Measurements from ENCODE around the gene SPDEF.

DNA sequence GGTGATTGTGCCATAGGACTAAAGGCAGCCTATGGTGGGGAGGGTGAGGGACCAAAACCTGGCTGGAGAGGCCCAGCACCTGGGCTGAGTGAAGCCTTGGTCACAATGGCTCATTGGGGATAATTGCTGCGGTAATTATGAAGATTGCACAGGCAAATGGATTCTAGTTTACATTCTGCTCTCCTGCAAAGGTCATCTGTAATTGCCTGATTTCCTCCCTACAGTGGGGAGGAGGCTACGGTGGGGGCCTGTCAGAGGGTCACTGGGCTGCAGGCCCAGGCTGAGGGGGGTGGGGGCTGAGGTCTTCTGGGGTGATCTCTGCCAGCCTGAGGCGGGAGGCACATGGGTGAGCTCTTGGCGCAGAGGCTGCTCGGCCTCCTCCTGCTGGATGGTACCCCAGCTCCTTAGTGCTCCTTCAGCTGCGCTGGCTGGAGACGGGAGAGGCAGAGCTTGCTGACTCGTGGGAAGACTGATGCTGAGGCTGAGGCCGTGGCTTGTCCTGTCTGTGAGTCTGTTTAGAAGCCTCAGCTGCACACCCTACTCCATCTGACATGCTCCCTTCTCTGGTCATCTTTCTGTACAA lies 59.9 kb downstream of the SPDEF start:
- TF ChIP-seq, protein P1, sequence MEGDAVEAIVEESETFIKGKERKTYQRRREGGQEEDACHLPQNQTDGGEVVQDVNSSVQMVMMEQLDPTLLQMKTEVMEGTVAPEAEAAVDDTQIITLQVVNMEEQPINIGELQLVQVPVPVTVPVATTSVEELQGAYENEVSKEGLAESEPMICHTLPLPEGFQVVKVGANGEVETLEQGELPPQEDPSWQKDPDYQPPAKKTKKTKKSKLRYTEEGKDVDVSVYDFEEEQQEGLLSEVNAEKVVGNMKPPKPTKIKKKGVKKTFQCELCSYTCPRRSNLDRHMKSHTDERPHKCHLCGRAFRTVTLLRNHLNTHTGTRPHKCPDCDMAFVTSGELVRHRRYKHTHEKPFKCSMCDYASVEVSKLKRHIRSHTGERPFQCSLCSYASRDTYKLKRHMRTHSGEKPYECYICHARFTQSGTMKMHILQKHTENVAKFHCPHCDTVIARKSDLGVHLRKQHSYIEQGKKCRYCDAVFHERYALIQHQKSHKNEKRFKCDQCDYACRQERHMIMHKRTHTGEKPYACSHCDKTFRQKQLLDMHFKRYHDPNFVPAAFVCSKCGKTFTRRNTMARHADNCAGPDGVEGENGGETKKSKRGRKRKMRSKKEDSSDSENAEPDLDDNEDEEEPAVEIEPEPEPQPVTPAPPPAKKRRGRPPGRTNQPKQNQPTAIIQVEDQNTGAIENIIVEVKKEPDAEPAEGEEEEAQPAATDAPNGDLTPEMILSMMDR (IDR thresholded peaks at IDR 0.05), result no peak
- TF ChIP-seq POLR2A (IDR thresholded peaks at IDR 0.05) (no peak), POLR2AphosphoS5 (IDR thresholded peaks at IDR 0.05) (no peak), EP300 (IDR thresholded peaks at IDR 0.05) (no peak)

All from sigmoid colon (tissue), 4 donors.